ENCODE results near the gene RAD51B.

DNA sequence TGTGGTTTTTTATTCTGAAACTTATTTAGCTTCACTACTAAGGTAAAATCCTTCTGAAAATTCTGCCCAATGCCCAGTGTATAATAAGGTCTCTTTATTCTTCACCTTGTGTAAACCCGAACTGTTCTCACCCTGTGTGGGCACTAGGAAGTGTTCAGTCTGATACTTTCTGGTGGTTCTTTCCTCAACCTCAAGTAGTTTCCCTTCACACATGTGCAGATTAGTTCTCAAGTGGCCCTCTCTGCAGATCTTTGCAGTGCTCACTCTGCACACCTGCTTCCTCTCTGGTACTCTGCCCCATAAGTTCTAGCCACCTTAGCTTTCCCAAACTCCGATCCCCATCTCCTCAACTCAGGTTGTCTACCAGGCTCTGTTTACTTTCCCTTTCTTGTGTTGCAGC, 61.6 kb downstream of the RAD51B start:
- TF ChIP-seq CTCF (IDR thresholded peaks at IDR 0.05) (no peak), POLR2AphosphoS5 (IDR thresholded peaks at IDR 0.05) (no peak)

Data from upper lobe of left lung (tissue), 4 donors.